Right atrium auricular region (tissue), 2 donors: ENCODE results near the gene ADAMTS17. TPM values are rescaled to one million over a fixed set of nuclear protein-coding genes. Genes with fewer than 3 reads are reported as not detected.

Experiments
- DNase-seq: peaks from one replicate; pipeline ENCODE4 v3.0.0-alpha.2; 2019; ENCODE audit warnings: low spot score
- H3K27ac ChIP-seq, 2 donors: fragments of 200-600 bp; sonication (generic); 1 replicate in 1 of 2; 2 replicates in 1 of 2; pipeline ENCODE4 v1.5.1; 2016 to 2019
- H3K27me3 ChIP-seq, 2 donors: fragments of 200-600 bp; sonication (generic); one replicate each; pipeline versions ENCODE4 v1.5.1 to v1.6.0; 2017 to 2019
- H3K36me3 ChIP-seq: fragments of 200-600 bp; sonication (generic); one replicate; pipeline ENCODE4 v1.5.1; 2016
- H3K4me1 ChIP-seq, 2 donors: fragments of 200-600 bp; sonication (generic); one replicate each; pipeline versions ENCODE4 v1.5.1 to v1.6.0; 2017 to 2019
- H3K4me3 ChIP-seq, 2 donors: fragments of 200-600 bp; sonication (generic); 1 replicate in 1 of 2; 2 replicates in 1 of 2; pipeline ENCODE4 v1.5.1; 2017 to 2019; ENCODE audit warnings: mild to moderate bottlenecking in 1 of 2, moderate library complexity in 1 of 2
- H3K9me3 ChIP-seq, 2 donors: fragments of 200-600 bp; sonication (generic); one replicate each; pipeline ENCODE4 v1.5.1; 2019
- CTCF ChIP-seq, 2 donors: fragments of 200-600 bp; sonication (generic); IDR thresholded peaks; one replicate each; pipeline ENCODE4 v1.5.1; 2019; ENCODE audit warnings: antibody characterized with exemption in 2 of 2
- total RNA-seq, 2 donors: library from RNA; depleted of rRNA; stranded (reverse); fragments of >200 nt; gene quantifications; one replicate each; pipeline ENCODE4 v1.1.0, GENCODE V29; 2016

ADAMTS17 gene
- total RNA-seq, 2 donors from 2014 or later: 3.6 to 4.4 TPM

- H3K27ac ChIP-seq: no peak overlapping the region
Measured at GRCh38 chr15:100192097-100193080, 149.4 kb downstream of the ADAMTS17 start.

GRCh38 chr15:100191161-100191560 lies 150.6 kb downstream of the ADAMTS17 start:
- no peaks in the 10 kb centered on the region for H3K9me3 ChIP-seq
- H3K4me3 ChIP-seq: no peak overlapping the region
- TF ChIP-seq CTCF (IDR thresholded peaks at IDR 0.05): no peak
- DNase-seq: no peak
- no peaks in the 10 kb centered on the region for H3K27me3 ChIP-seq
- no peaks in the 10 kb centered on the region for H3K36me3 ChIP-seq
- no peak overlapping the region for H3K27ac ChIP-seq
- H3K4me1 ChIP-seq: no peaks in the 10 kb centered on the region

More at GRCh38 chr15:100192097-100193080, 149.4 kb downstream of the ADAMTS17 start:
- DNase-seq: no peak
- Histone ChIP-seq H3K27me3 (no peaks in the 10 kb centered on the region), H3K9me3 (no peaks in the 10 kb centered on the region), H3K4me3 (no peak overlapping the region), H3K36me3 (no peaks in the 10 kb centered on the region), H3K4me1 (no peaks in the 10 kb centered on the region)
- no peak for TF ChIP-seq CTCF (IDR thresholded peaks at IDR 0.05)

GRCh38 chr15:100190675-100191074 lies 151.1 kb downstream of the ADAMTS17 start:
- Histone ChIP-seq H3K27me3 (no peaks in the 10 kb centered on the region), H3K36me3 (no peaks in the 10 kb centered on the region), H3K27ac (no peak overlapping the region), H3K9me3 (no peaks in the 10 kb centered on the region), H3K4me1 (no peaks in the 10 kb centered on the region), H3K4me3 (no peak overlapping the region)
- DNase-seq: no peak
- no peak for TF ChIP-seq CTCF (IDR thresholded peaks at IDR 0.05)

DNA sequence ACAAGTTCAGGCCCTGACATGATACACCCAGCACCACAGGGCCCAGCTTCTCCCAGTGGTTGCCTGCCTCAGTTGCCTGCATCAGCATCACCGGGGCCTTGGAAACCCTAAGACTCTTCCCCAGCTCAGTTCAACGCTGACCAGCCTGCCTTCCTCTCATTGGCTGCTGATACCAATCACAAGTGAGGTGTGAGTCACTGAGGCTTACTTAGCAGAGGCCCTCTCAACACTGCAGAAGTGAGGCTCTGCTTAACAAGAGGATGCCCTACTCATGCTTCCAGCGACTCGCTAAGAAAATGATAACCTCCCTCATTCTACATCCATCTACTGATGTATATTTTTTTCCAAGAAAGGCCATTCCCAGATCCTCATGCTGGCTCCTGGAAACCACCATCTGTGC lies 151.9 kb downstream of the ADAMTS17 start:
- TF ChIP-seq CTCF (IDR thresholded peaks at IDR 0.05): no peak
- H3K36me3 ChIP-seq: no peaks in the 10 kb centered on the region
- H3K9me3 ChIP-seq: no peaks in the 10 kb centered on the region
- H3K4me3 ChIP-seq: no peak overlapping the region
- H3K27ac ChIP-seq: no peak overlapping the region
- no peaks in the 10 kb centered on the region for H3K4me1 ChIP-seq
- no peaks in the 10 kb centered on the region for H3K27me3 ChIP-seq
- no peak for DNase-seq

- H3K4me1 ChIP-seq: no peaks in the 10 kb centered on the region
- TF ChIP-seq CTCF (IDR thresholded peaks at IDR 0.05): no peak
- DNase-seq: no peak
Measured at GRCh38 chr15:100189319-100189718, 152.5 kb downstream of the ADAMTS17 start.

More at GRCh38 chr15:100189319-100189718, 152.5 kb downstream of the ADAMTS17 start:
- Histone ChIP-seq H3K9me3 (no peaks in the 10 kb centered on the region), H3K4me3 (no peak overlapping the region), H3K27ac (no peak overlapping the region), H3K27me3 (no peaks in the 10 kb centered on the region), H3K36me3 (no peaks in the 10 kb centered on the region)
